ENCODE measurements around the gene PRPSAP2. TPM values are rescaled to one million over a fixed set of nuclear protein-coding genes. Genes with fewer than 3 reads are reported as not detected.

PRPSAP2 gene
- polyA plus RNA-seq, 3 donors, result 17.1 to 20.9 (median 20.5) TPM

- Histone ChIP-seq H3K36me3 (replicated peaks in 1 of 2; ENCODE audit: control insufficient read depth in 1 of 2, insufficient read depth in 2 of 2, low read length in 2 of 2) (no peaks in the 10 kb centered on the region), H3K9me3 (replicated peaks in 1 of 2; ENCODE audit: control insufficient read depth in 1 of 2, insufficient read depth in 1 of 2, low read length in 2 of 2) (no peaks in the 10 kb centered on the region), H4K20me1 (ENCODE audit: insufficient read depth, low read length) (no peaks in the 10 kb centered on the region), H3K4me2 (replicated peaks; ENCODE audit: extremely low read depth, low read length, poor library complexity, severe bottlenecking) (no peak overlapping the region), H3K4me3 (replicated peaks in 1 of 3; ENCODE audit: low read depth in 2 of 3, low read length in 3 of 3) (no peak overlapping the region), H3K9ac (ENCODE audit: insufficient read depth, low read length, poor library complexity, severe bottlenecking) (no peak overlapping the region), H3K27me3 (ENCODE audit: control insufficient read depth in 2 of 2, insufficient read depth in 2 of 2, low read length in 2 of 2) (no peaks in the 10 kb centered on the region), H3K27ac (ENCODE audit: low read depth in 1 of 2, low read length in 2 of 2) (no peak overlapping the region), H3K79me2 (ENCODE audit: insufficient read depth, low read length) (no peaks in the 10 kb centered on the region), H2AFZ (ENCODE audit: insufficient read depth, low read depth, low read length, poor library complexity, severe bottlenecking) (no peak overlapping the region), H3K4me1 (ENCODE audit: control insufficient read depth in 1 of 2, insufficient read depth in 2 of 2, low read length in 2 of 2) (no peaks in the 10 kb centered on the region)
- Mint-ChIP-seq H3K4me1 (peaks cover 4% of the 10 kb centered on the region), H3K27ac (no peak overlapping the region), H3K36me3 (no peaks in the 10 kb centered on the region), H3K4me3 (no peak overlapping the region), H3K27me3 (ENCODE audit: low read depth in 3 of 3) (peaks cover 1 to 4% (median 2%) of the 10 kb centered on the region in 3 donors), H3K9me3 (peaks cover 0 to 2% (median 0%) of the 10 kb centered on the region in 7 donors)
- no peak for TF ChIP-seq CTCF (IDR thresholded peaks at IDR 0.05)
- 95% methylated on average over 13 of the region's 13 CpGs for WGBS (ENCODE audit: insufficient coverage)
- intact Hi-C loops (cut with micrococcal nuclease), result loop anchor here in 1 of 2 donors (10.0 kb wide), 1 partner anchor 63 kb away; no protein-coding TSS in a partner anchor
- DNase-seq, result no peak
Observed at GRCh38 chr17:18978050-18978449, 120.1 kb downstream of the PRPSAP2 start.

GRCh38 chr17:18978655-18979054, 120.7 kb downstream of the PRPSAP2 start:
- Histone ChIP-seq H3K4me1 (ENCODE audit: control insufficient read depth in 1 of 2, insufficient read depth in 2 of 2, low read length in 2 of 2) (no peaks in the 10 kb centered on the region), H3K27ac (ENCODE audit: low read depth in 1 of 2, low read length in 2 of 2) (no peak overlapping the region), H2AFZ (ENCODE audit: insufficient read depth, low read depth, low read length, poor library complexity, severe bottlenecking) (no peak overlapping the region), H3K9ac (ENCODE audit: insufficient read depth, low read length, poor library complexity, severe bottlenecking) (no peak overlapping the region), H3K9me3 (replicated peaks in 1 of 2; ENCODE audit: control insufficient read depth in 1 of 2, insufficient read depth in 1 of 2, low read length in 2 of 2) (no peaks in the 10 kb centered on the region), H3K79me2 (ENCODE audit: insufficient read depth, low read length) (no peaks in the 10 kb centered on the region), H3K4me2 (replicated peaks; ENCODE audit: extremely low read depth, low read length, poor library complexity, severe bottlenecking) (no peak overlapping the region), H3K4me3 (replicated peaks in 1 of 3; ENCODE audit: low read depth in 2 of 3, low read length in 3 of 3) (no peak overlapping the region), H4K20me1 (ENCODE audit: insufficient read depth, low read length) (no peaks in the 10 kb centered on the region), H3K36me3 (replicated peaks in 1 of 2; ENCODE audit: control insufficient read depth in 1 of 2, insufficient read depth in 2 of 2, low read length in 2 of 2) (no peaks in the 10 kb centered on the region), H3K27me3 (ENCODE audit: control insufficient read depth in 2 of 2, insufficient read depth in 2 of 2, low read length in 2 of 2) (no peaks in the 10 kb centered on the region)
- no peak overlapping the region for H3K4me3 Mint-ChIP-seq
- no peak for DNase-seq
- H3K27ac Mint-ChIP-seq, result no peak overlapping the region
- H3K27me3 Mint-ChIP-seq (ENCODE audit: low read depth in 3 of 3), result peaks cover 1 to 4% (median 3%) of the 10 kb centered on the region in 3 donors
- intact Hi-C loops (cut with micrococcal nuclease), result loop anchor here in 1 of 2 donors (10.0 kb wide), 1 partner anchor 64 kb away; no protein-coding TSS in a partner anchor
- H3K36me3 Mint-ChIP-seq, result no peaks in the 10 kb centered on the region
- no peak for TF ChIP-seq CTCF (IDR thresholded peaks at IDR 0.05)
- peaks cover 0 to 2% (median 0%) of the 10 kb centered on the region in 7 donors for H3K9me3 Mint-ChIP-seq
- WGBS (ENCODE audit: insufficient coverage), result 94% methylated on average over 15 of the region's 17 CpGs
- H3K4me1 Mint-ChIP-seq, result peaks cover 4% of the 10 kb centered on the region

Small RNA genes lying within 50 kb of the gene (small RNA-seq; reads per million reads assigned to genes)
- gene RF00324 (ENCODE audit: insufficient read length, low read depth), result not detected

Other genes with a start within 250 kb of the PRPSAP2 start
- not detected for gene TBC1D28, start 213.7 kb upstream of the PRPSAP2 start, polyA plus RNA-seq
- under 1 TPM in 1 of 3 donors, not detected in 2; 0.84 TPM for gene FOXO3B, start 175.8 kb upstream of the PRPSAP2 start, polyA plus RNA-seq
- under 1 TPM in 1 of 3 donors, not detected in 2; 0.03 TPM for gene FBXW10, start 114.1 kb upstream of the PRPSAP2 start, polyA plus RNA-seq
- gene TVP23B, start 76.9 kb upstream of the PRPSAP2 start, polyA plus RNA-seq, result 10 to 100 TPM in 2 of 3 donors, 1 to 10 TPM in 1; 7.3 to 20.2 (median 17.2) TPM
- gene SLC5A10, start 94.0 kb downstream of the PRPSAP2 start, polyA plus RNA-seq, result under 1 TPM; 0.10 to 0.17 (median 0.12) TPM
- gene FAM83G, start 146.6 kb downstream of the PRPSAP2 start, polyA plus RNA-seq, result under 1 TPM; 0.04 to 0.17 (median 0.08) TPM
- 1 to 10 TPM; 3.9 to 5.9 (median 4.5) TPM for gene GRAP, start 188.8 kb downstream of the PRPSAP2 start, polyA plus RNA-seq